Calu3 (cell line): Measurements from ENCODE around the gene ATP1A4. TPM values are rescaled to one million over a fixed set of nuclear protein-coding genes. Genes with fewer than 3 reads are reported as not detected.

Source experiments
- BruUV-seq: library from RNA; stranded (reverse); fragments of 400-500 nt; replicated peaks from 2 replicates; lab custom pipeline; 2021; lab: Mats Ljungman, UMichigan
- CTCF ChIA-PET: fragments of 300-600 bp; sonication (Branson Sonifier 250); formaldehyde crosslinking; loops from one replicate; lab custom pipeline; 2022; ENCODE audit warnings: antibody characterized with exemption; lab: Charles Lee
- DNase-seq: peaks from one replicate; pipeline ENCODE4 v3.0.0; 2022
- H3K27ac Mint-ChIP-seq: one replicate; pipeline ENCODE4 v1.8.0; 2022; ENCODE audit warnings: mixed read lengths; ENCODE audit not compliant: unreplicated experiment
- H3K27me3 Mint-ChIP-seq: one replicate; pipeline ENCODE4 v1.8.0; 2022; ENCODE audit warnings: mixed read lengths; ENCODE audit not compliant: unreplicated experiment
- H3K36me3 Mint-ChIP-seq: one replicate; pipeline ENCODE4 v1.8.0; 2022; ENCODE audit warnings: mild to moderate bottlenecking, moderate library complexity, mixed read lengths; ENCODE audit not compliant: insufficient read depth, unreplicated experiment
- H3K4me1 Mint-ChIP-seq: one replicate; pipeline ENCODE4 v1.8.0; 2022; ENCODE audit warnings: mild to moderate bottlenecking, low read depth, mixed read lengths; ENCODE audit not compliant: unreplicated experiment
- H3K4me3 Mint-ChIP-seq: one replicate; pipeline ENCODE4 v1.8.0; 2022; ENCODE audit warnings: mild to moderate bottlenecking, low read depth, moderate library complexity, mixed read lengths; ENCODE audit not compliant: unreplicated experiment
- H3K9me3 Mint-ChIP-seq: one replicate; pipeline ENCODE4 v1.8.0; 2022; ENCODE audit warnings: low read depth, mixed read lengths; ENCODE audit not compliant: unreplicated experiment
- CTCF ChIP-seq: fragments of 200-600 bp; IDR thresholded peaks from one replicate; pipeline ENCODE4 v1.8.0; 2022; ENCODE audit warnings: antibody characterized with exemption; ENCODE audit not compliant: unreplicated experiment
- intact Hi-C: fragments of 100-400 bp; cut with micrococcal nuclease; formaldehyde crosslinking; loops from one replicate; pipeline ENCODE4 v1.10.0; 2022; ENCODE audit not compliant: unreplicated experiment
- total RNA-seq: library from RNA; stranded (reverse); gene quantifications from 2 replicates; pipeline ENCODE4 v1.2.3, GENCODE V29; 2022

Gene ATP1A4
- total RNA-seq, 1 experiment from 2014 or later = not detected

GRCh38 chr1:160137216-160137862 is 14.1 kb upstream of the ATP1A4 start:
- Mint-ChIP-seq H3K36me3 (no peaks in the 10 kb centered on the region), H3K9me3 (no peaks in the 10 kb centered on the region), H3K27ac (no peak overlapping the region), H3K27me3 (peaks cover 94% of the 10 kb centered on the region), H3K4me3 (no peak overlapping the region), H3K4me1 (no peaks in the 10 kb centered on the region)
- TF ChIP-seq CTCF = no peak
- intact Hi-C loops = no loop called here
- CTCF ChIA-PET = no interaction called here
- BruUV-seq = no TSS peak
- no peak for DNase-seq

GRCh38 chr1:160139840-160140239 is 11.6 kb upstream of the ATP1A4 start:
- no TSS peak for BruUV-seq

GRCh38 chr1:160143695-160144094 is 7.7 kb upstream of the ATP1A4 start:
- Mint-ChIP-seq H3K36me3 (no peaks in the 10 kb centered on the region), H3K4me1 (no peaks in the 10 kb centered on the region), H3K27me3 (peaks cover 68% of the 10 kb centered on the region), H3K27ac (no peak overlapping the region), H3K4me3 (no peak overlapping the region), H3K9me3 (no peaks in the 10 kb centered on the region)
- no peak for DNase-seq
- no peak for TF ChIP-seq CTCF
- intact Hi-C loops = no loop called here
- no TSS peak for BruUV-seq
- CTCF ChIA-PET = no interaction called here

More at GRCh38 chr1:160139840-160140239, 11.6 kb upstream of the ATP1A4 start:
- no peak for TF ChIP-seq CTCF
- H3K27ac Mint-ChIP-seq = no peak overlapping the region
- intact Hi-C loops = no loop called here
- CTCF ChIA-PET = no interaction called here
- no peaks in the 10 kb centered on the region for H3K36me3 Mint-ChIP-seq
- no peak overlapping the region for H3K4me3 Mint-ChIP-seq
- no peaks in the 10 kb centered on the region for H3K4me1 Mint-ChIP-seq
- H3K9me3 Mint-ChIP-seq = no peaks in the 10 kb centered on the region
- DNase-seq = no peak
- H3K27me3 Mint-ChIP-seq = peaks cover 94% of the 10 kb centered on the region

GRCh38 chr1:160144921-160145320 is 6.5 kb upstream of the ATP1A4 start:
- CTCF ChIA-PET = no interaction called here
- Mint-ChIP-seq H3K4me1 (no peaks in the 10 kb centered on the region), H3K4me3 (no peak overlapping the region), H3K36me3 (no peaks in the 10 kb centered on the region), H3K27ac (no peak overlapping the region), H3K27me3 (peaks cover 56% of the 10 kb centered on the region), H3K9me3 (no peaks in the 10 kb centered on the region)
- no peak for DNase-seq
- no TSS peak for BruUV-seq
- TF ChIP-seq CTCF = no peak
- intact Hi-C loops = no loop called here
